ENCODE data around the gene KCNQ1. TPM values are rescaled to one million over a fixed set of nuclear protein-coding genes. Genes with fewer than 3 reads are reported as not detected.

Gene KCNQ1
- total and polyA plus RNA-seq, 2 of the 13 experiments (the other 11 are each of a cell fraction or from before 2014, with no cell fraction given): 0.02 to 0.08 TPM

DNA sequence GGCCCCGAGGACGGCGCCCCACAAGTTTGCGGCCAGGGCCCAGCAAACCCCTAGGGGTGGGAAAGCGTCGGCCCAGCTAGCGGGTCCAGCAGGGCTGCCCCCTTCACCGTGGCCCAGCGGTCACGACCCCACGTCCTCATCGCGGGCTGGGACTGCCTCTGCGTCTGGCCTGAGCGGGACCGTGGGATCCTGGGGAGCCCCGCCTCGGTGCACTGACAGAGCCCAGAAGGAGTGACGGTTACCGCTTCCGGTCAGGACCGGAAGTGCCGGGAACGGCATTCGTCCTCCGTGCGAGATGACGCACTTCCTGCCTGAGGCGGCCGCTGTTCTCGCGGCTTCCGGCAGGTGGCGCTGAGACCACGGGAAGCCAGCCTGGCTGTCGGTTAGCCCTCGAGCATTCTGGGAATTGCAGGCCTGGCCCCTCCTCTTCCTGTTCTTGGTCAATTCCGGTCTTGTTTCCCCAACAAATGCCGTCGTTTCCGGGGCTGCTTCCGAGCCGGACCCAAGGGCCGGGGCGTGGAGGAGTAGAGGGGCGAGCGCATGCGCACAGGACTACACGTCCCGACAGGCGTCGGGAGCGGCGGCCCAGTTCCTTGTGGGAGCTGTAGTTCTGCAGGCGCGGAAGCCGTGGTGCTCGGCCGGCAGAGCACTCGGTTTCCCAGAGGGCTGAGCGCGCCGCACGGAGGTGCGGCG lies 44.6 kb upstream of the KCNQ1 start, which contains the start of gene TSSC4 (continued):
- TF ChIP-seq BRF2 (CRISPR knock-in tag; IDR thresholded peaks at IDR 0.05) (0 out of 2 replicates have a peak, but pooled peaks have one; percentile 30), ZNF775 (CRISPR knock-in tag; IDR thresholded peaks at IDR 0.05; ENCODE audit: borderline replicate concordance) (no peak), ZNF652 (CRISPR knock-in tag; IDR thresholded peaks at IDR 0.05; ENCODE audit: borderline replicate concordance, low read depth) (0 out of 2 replicates have a peak, but pooled peaks have one; percentile 3), RCOR2 (CRISPR knock-in tag; IDR thresholded peaks at IDR 0.05) (no peak), EED (CRISPR knock-in tag; IDR thresholded peaks at IDR 0.05) (peak; percentile 96), ZNF841 (CRISPR knock-in tag; IDR thresholded peaks at IDR 0.05; ENCODE audit: borderline replicate concordance) (no peak), ZNF232 (CRISPR knock-in tag; IDR thresholded peaks at IDR 0.05; ENCODE audit: borderline replicate concordance) (peak; percentile 74; the same call in 1 of the 2 replicates), POLR2AphosphoS2 (IDR thresholded peaks at IDR 0.05; ENCODE audit: low read depth, low read length) (no peak), RAD21 (CRISPR knock-in tag; IDR thresholded peaks at IDR 0.05) (peak; percentile 97), ZNF547 (CRISPR knock-in tag; IDR thresholded peaks at IDR 0.05) (peak; percentile 42; the same call in 1 of the 2 replicates), GTF2F1 (IDR thresholded peaks at IDR 0.05; ENCODE audit: low read length) (peak; percentile 42; the same call in 1 of the 2 replicates), ZNF678 (CRISPR knock-in tag; IDR thresholded peaks at IDR 0.05) (no peak)
- TF ChIP-seq, protein P1, sequence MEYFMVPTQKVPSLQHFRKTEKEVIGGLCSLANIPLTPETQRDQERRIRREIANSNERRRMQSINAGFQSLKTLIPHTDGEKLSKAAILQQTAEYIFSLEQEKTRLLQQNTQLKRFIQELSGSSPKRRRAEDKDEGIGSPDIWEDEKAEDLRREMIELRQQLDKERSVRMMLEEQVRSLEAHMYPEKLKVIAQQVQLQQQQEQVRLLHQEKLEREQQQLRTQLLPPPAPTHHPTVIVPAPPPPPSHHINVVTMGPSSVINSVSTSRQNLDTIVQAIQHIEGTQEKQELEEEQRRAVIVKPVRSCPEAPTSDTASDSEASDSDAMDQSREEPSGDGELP (IDR thresholded peaks at IDR 0.05; ENCODE audit: borderline replicate concordance, low read depth): peak; percentile 35; the same call in 1 of the 2 replicates
- TF ChIP-seq, protein P2, sequence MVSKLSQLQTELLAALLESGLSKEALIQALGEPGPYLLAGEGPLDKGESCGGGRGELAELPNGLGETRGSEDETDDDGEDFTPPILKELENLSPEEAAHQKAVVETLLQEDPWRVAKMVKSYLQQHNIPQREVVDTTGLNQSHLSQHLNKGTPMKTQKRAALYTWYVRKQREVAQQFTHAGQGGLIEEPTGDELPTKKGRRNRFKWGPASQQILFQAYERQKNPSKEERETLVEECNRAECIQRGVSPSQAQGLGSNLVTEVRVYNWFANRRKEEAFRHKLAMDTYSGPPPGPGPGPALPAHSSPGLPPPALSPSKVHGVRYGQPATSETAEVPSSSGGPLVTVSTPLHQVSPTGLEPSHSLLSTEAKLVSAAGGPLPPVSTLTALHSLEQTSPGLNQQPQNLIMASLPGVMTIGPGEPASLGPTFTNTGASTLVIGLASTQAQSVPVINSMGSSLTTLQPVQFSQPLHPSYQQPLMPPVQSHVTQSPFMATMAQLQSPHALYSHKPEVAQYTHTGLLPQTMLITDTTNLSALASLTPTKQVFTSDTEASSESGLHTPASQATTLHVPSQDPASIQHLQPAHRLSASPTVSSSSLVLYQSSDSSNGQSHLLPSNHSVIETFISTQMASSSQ (IDR thresholded peaks at IDR 0.05; ENCODE audit: low read depth): peak; percentile 34; the same call in 1 of the 2 replicates
- TF ChIP-seq, protein P2 (CRISPR knock-in tag; IDR thresholded peaks at IDR 0.05; ENCODE audit: borderline replicate concordance): peak; percentile 90
- TF ChIP-seq, protein P3, sequence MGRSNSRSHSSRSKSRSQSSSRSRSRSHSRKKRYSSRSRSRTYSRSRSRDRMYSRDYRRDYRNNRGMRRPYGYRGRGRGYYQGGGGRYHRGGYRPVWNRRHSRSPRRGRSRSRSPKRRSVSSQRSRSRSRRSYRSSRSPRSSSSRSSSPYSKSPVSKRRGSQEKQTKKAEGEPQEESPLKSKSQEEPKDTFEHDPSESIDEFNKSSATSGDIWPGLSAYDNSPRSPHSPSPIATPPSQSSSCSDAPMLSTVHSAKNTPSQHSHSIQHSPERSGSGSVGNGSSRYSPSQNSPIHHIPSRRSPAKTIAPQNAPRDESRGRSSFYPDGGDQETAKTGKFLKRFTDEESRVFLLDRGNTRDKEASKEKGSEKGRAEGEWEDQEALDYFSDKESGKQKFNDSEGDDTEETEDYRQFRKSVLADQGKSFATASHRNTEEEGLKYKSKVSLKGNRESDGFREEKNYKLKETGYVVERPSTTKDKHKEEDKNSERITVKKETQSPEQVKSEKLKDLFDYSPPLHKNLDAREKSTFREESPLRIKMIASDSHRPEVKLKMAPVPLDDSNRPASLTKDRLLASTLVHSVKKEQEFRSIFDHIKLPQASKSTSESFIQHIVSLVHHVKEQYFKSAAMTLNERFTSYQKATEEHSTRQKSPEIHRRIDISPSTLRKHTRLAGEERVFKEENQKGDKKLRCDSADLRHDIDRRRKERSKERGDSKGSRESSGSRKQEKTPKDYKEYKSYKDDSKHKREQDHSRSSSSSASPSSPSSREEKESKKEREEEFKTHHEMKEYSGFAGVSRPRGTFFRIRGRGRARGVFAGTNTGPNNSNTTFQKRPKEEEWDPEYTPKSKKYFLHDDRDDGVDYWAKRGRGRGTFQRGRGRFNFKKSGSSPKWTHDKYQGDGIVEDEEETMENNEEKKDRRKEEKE (IDR thresholded peaks at IDR 0.05): no peak
- TF ChIP-seq, protein P4, sequence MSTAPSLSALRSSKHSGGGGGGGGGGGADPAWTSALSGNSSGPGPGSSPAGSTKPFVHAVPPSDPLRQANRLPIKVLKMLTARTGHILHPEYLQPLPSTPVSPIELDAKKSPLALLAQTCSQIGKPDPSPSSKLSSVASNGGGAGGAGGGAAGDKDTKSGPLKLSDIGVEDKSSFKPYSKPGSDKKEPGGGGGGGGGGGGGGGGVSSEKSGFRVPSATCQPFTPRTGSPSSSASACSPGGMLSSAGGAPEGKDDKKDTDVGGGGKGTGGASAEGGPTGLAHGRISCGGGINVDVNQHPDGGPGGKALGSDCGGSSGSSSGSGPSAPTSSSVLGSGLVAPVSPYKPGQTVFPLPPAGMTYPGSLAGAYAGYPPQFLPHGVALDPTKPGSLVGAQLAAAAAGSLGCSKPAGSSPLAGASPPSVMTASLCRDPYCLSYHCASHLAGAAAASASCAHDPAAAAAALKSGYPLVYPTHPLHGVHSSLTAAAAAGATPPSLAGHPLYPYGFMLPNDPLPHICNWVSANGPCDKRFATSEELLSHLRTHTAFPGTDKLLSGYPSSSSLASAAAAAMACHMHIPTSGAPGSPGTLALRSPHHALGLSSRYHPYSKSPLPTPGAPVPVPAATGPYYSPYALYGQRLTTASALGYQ (CRISPR knock-in tag; IDR thresholded peaks at IDR 0.05): no peak; the same call in 1 of the 2 replicates

All from HepG2 (cell line).